NT2/D1 (cell line): ENCODE data around the gene RASD2.

Source experiments
- SUZ12 ChIP-seq: IDR thresholded peaks from 2 replicates; pipeline ENCODE4 v1.6.1; 2011; ENCODE audit not compliant: insufficient read length, insufficient read depth; ENCODE audit errors: extremely low read depth
- YY1 ChIP-seq: IDR thresholded peaks from 2 replicates; pipeline ENCODE4 v1.6.1; 2011; ENCODE audit not compliant: insufficient read length, insufficient read depth
- ZNF274 ChIP-seq: IDR thresholded peaks from 2 replicates; pipeline ENCODE4 v1.6.1; 2011; ENCODE audit warnings: mild to moderate bottlenecking, low read depth, low read length

- TF ChIP-seq YY1 (no peak), SUZ12 (no peak), ZNF274 (no peak)
Observed at GRCh38 chr22:35569916-35570315, 29.3 kb downstream of the RASD2 start.
